Measurements from ENCODE around the gene CFTR. TPM values are rescaled to one million over a fixed set of nuclear protein-coding genes. Genes with fewer than 3 reads are reported as not detected.

The CFTR gene
- total RNA-seq, 1 experiment from 2014 or later, result 1.2 TPM

DNA sequence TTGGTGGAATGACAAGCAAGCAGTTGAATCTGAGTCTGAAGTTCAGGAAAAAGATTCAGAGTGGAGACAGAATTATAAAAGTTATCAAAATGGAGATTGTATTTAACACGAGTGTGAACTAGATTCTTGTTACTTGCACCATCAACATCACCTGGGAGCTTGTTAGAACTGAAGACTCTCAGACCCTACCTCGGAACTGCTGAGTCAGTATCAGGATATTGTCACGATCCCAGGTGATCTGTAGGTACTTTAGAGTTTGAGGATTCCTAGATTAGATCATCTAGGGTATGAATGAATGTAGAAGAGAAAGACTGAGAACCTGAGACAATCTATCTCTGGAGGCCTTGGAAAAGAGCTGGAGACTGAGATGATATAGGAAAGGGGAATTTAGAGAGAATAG is 199.3 kb downstream of the CFTR start:
- Mint-ChIP-seq H3K4me1 (peaks cover 30 to 36% of the 10 kb centered on the region in 2 experiments), H3K36me3 (ENCODE audit: insufficient read depth in 1 of 3, low read depth in 3 of 3) (peaks cover 0 to 6% (median 0%) of the 10 kb centered on the region in 3 experiments; a peak in 2 of 7 replicates), H3K9me3 (peaks cover 0 to 3% of the 10 kb centered on the region in 2 experiments; a peak in 1 of 5 replicates), H3K27ac (no peak overlapping the region), H3K27me3 (ENCODE audit: low read depth) (no peaks in the 10 kb centered on the region), H3K4me3 (no peak overlapping the region)
- DNase-seq, result no peak
- H4K8ac ChIP-seq (replicated peaks; ENCODE audit: insufficient read length, low read depth, low read length), result no peak overlapping the region
- no peak overlapping the region for H2AK5ac ChIP-seq (ENCODE audit: insufficient read length, low read length)
- H3K79me1 ChIP-seq (ENCODE audit: insufficient read depth, low read depth, low read length, poor library complexity, severe bottlenecking), result no peaks in the 10 kb centered on the region
- no peak overlapping the region for H4K91ac ChIP-seq (ENCODE audit: insufficient read length, low read depth, low read length)
- H3K23me2 ChIP-seq (ENCODE audit: insufficient read length, low read depth, low read length, poor library complexity, severe bottlenecking), result no peaks in the 10 kb centered on the region
- no peak overlapping the region for H3K23ac ChIP-seq (ENCODE audit: insufficient read length, low read depth, low read length)
- no peak overlapping the region for H3K56ac ChIP-seq (ENCODE audit: insufficient read length, low read depth, low read length)
- H3K79me2 ChIP-seq (ENCODE audit: insufficient read depth, low read length), result no peaks in the 10 kb centered on the region
- H3K27me3 ChIP-seq (ENCODE audit: insufficient read depth, low read length), result no peaks in the 10 kb centered on the region
- no peak overlapping the region for H3K27ac ChIP-seq (ENCODE audit: insufficient read length, low read depth, low read length)
- H2BK15ac ChIP-seq (ENCODE audit: low read depth, low read length), result no peak overlapping the region
- no peak overlapping the region for H2BK12ac ChIP-seq (ENCODE audit: insufficient read length, low read depth, low read length)
- H4K5ac ChIP-seq (ENCODE audit: insufficient read length, low read depth, low read length), result no peak overlapping the region
- H3K4me2 ChIP-seq (ENCODE audit: insufficient read depth, insufficient read length, low read length), result no peak overlapping the region
- H2AFZ ChIP-seq (ENCODE audit: low read length), result no peak overlapping the region
- TF ChIP-seq, protein P1, sequence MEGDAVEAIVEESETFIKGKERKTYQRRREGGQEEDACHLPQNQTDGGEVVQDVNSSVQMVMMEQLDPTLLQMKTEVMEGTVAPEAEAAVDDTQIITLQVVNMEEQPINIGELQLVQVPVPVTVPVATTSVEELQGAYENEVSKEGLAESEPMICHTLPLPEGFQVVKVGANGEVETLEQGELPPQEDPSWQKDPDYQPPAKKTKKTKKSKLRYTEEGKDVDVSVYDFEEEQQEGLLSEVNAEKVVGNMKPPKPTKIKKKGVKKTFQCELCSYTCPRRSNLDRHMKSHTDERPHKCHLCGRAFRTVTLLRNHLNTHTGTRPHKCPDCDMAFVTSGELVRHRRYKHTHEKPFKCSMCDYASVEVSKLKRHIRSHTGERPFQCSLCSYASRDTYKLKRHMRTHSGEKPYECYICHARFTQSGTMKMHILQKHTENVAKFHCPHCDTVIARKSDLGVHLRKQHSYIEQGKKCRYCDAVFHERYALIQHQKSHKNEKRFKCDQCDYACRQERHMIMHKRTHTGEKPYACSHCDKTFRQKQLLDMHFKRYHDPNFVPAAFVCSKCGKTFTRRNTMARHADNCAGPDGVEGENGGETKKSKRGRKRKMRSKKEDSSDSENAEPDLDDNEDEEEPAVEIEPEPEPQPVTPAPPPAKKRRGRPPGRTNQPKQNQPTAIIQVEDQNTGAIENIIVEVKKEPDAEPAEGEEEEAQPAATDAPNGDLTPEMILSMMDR (conservative IDR thresholded peaks at IDR 0.05), result no peak
- H3K9me3 ChIP-seq (ENCODE audit: control insufficient read depth, low read depth, low read length), result no peaks in the 10 kb centered on the region
- no peak overlapping the region for H2BK120ac ChIP-seq (ENCODE audit: low read depth, low read length, poor library complexity, severe bottlenecking)
- H3K4me1 ChIP-seq (ENCODE audit: insufficient read depth, low read length), result peaks cover 5% of the 10 kb centered on the region; the same call in 1 of the 2 replicates
- H3K4ac ChIP-seq (ENCODE audit: low read depth, low read length), result no peak overlapping the region
- no peak overlapping the region for H2BK20ac ChIP-seq (ENCODE audit: low read depth, low read length, poor library complexity, severe bottlenecking)
- no peak overlapping the region for H2BK5ac ChIP-seq (ENCODE audit: insufficient read length, low read length)
- no peak overlapping the region for H3K18ac ChIP-seq (ENCODE audit: insufficient read length, low read depth, low read length)
- no peak overlapping the region for H3T11ph ChIP-seq (ENCODE audit: low read length)
- no peaks in the 10 kb centered on the region for H4K20me1 ChIP-seq (ENCODE audit: control insufficient read depth, insufficient read depth, insufficient read length)
- no peak overlapping the region for H3K9ac ChIP-seq (ENCODE audit: extremely low read depth, insufficient read length, low read length)
- no CpG with 5 or more reads among the region's 3 CpGs for WGBS (ENCODE audit: extremely low coverage, insufficient read length, low lambda C conversion rate)
- no peak overlapping the region for H3K14ac ChIP-seq (ENCODE audit: insufficient read depth, low read length)
